ENCODE measurements around the gene SDK2. TPM values are rescaled to one million over a fixed set of nuclear protein-coding genes. Genes with fewer than 3 reads are reported as not detected.
"Not testable (repeated sequence)": the region's sequence is repeated elsewhere in the genome, so short reads cannot be mapped to it uniquely, and the experiment has no call there.

Gene SDK2
- polyA plus RNA-seq, 3 donors from 2014 or later = not detected

DNA sequence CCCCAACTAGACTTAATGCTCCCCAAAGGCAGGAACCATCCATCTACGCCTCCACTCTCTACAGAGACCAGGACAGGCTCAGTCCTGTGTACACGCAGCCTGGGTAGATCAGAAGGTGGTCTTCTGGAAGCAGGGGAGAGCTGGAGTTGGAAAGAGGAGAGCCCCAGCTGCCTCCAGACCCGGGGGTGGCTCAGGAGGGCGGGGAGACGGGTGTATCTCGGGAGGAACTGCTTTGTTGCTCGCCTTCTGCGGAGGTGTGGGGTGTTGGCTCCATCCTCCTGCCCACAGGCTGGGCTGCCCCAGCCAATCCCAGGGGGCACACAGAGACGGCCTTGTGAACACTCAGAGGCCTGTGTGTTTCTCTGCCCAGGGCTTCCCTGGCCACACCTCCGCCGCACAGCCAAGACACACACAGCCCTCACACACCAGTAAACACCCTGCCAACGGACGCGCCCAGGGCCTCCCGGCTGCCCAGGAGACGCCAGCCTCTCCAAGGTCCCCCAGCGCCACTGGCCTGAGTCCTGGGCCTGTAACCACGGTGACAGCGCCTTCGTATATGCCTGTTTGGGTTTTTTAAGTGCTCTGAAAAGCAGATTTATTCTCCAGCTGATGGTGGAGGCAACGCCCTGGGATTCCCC, 189.1 kb downstream of the SDK2 start:
- Mint-ChIP-seq H3K9me3 (no peaks in the 10 kb centered on the region), H3K36me3 (no peaks in the 10 kb centered on the region)
- DNase-seq = no peak

DNA sequence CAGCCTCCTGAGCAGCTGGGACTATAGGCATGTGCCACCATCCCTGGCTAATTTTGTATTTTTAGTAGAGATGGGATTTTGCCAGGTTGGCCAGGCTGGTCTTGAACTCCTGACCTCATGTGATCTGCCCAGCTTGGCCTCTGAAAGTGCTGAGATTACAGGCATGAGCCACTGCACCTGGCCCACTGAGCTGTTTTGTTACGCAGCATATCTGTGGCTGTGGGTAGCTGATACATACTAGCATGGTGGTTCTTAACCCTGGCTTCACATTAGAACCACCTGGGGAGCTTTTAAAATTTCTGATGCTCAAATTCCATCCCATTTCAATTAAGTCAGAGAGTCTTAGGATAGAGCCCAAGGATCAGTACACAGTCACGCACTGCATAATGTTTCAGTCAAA, 190.8 kb downstream of the SDK2 start:
- H3K27ac Mint-ChIP-seq; H3K27me3 Mint-ChIP-seq (ENCODE audit: low read depth in 3 of 3); DNase-seq; H3K4me1 Mint-ChIP-seq; H3K9me3 Mint-ChIP-seq; H3K4me3 Mint-ChIP-seq; H3K36me3 Mint-ChIP-seq: not testable (repeated sequence)

More for the DNA sequence above, 189.1 kb downstream of the SDK2 start:
- no peak overlapping the region for H3K27ac Mint-ChIP-seq
- H3K27me3 Mint-ChIP-seq (ENCODE audit: low read depth in 3 of 3) = peaks cover 0 to 6% (median 1%) of the 10 kb centered on the region in 3 donors
- H3K4me3 Mint-ChIP-seq = no peak overlapping the region
- H3K4me1 Mint-ChIP-seq = no peaks in the 10 kb centered on the region

DNA sequence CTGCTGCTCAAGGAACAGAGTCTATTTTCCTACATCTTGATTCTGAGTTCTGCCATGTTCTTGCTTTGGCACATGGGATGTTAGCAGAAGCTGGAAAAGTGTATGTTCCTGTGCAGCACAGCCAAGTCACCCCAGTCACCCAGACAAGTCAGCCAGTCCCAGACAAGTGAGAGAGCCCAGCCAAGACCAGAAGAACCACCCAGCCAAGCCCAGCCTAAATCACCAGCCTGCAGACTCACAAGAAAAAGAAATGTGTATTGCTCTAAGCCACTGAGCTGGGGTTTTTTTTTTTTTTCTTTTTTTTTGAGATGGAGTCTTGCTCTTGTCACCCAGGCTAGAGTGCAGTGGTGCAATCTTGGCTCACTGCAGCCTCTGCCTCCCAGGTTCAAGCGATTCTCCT, 191.2 kb downstream of the SDK2 start:
- no peaks in the 10 kb centered on the region for H3K4me1 Mint-ChIP-seq
- H3K4me3 Mint-ChIP-seq = no peak overlapping the region
- peaks cover 0 to 6% (median 1%) of the 10 kb centered on the region in 3 donors for H3K27me3 Mint-ChIP-seq (ENCODE audit: low read depth in 3 of 3)
- DNase-seq = no peak
- no peak overlapping the region for H3K27ac Mint-ChIP-seq
- H3K9me3 Mint-ChIP-seq = no peaks in the 10 kb centered on the region
- no peaks in the 10 kb centered on the region for H3K36me3 Mint-ChIP-seq

- Mint-ChIP-seq H3K27me3 (ENCODE audit: low read depth in 3 of 3) (peaks cover 1 to 4% (median 2%) of the 10 kb centered on the region in 3 donors), H3K4me1 (no peaks in the 10 kb centered on the region), H3K4me3 (no peak overlapping the region), H3K9me3 (no peaks in the 10 kb centered on the region), H3K27ac (no peak overlapping the region), H3K36me3 (no peaks in the 10 kb centered on the region)
- DNase-seq = no peak
These were observed 192.2 kb downstream of the SDK2 start for GRCh38 chr17:73452009-73452408.

- Mint-ChIP-seq H3K9me3 (no peaks in the 10 kb centered on the region), H3K36me3 (no peaks in the 10 kb centered on the region), H3K27ac (no peak overlapping the region), H3K27me3 (ENCODE audit: low read depth in 3 of 3) (peaks cover 0 to 4% (median 2%) of the 10 kb centered on the region in 3 donors), H3K4me1 (no peaks in the 10 kb centered on the region), H3K4me3 (no peak overlapping the region)
- no peak for DNase-seq
These were observed 196.9 kb downstream of the SDK2 start for GRCh38 chr17:73447319-73447718.

GRCh38 chr17:73446617-73447016, 197.6 kb downstream of the SDK2 start:
- Mint-ChIP-seq H3K4me1 (no peaks in the 10 kb centered on the region), H3K4me3 (no peak overlapping the region), H3K27ac (no peak overlapping the region), H3K36me3 (no peaks in the 10 kb centered on the region), H3K27me3 (ENCODE audit: low read depth in 3 of 3) (peaks cover 0 to 4% (median 2%) of the 10 kb centered on the region in 3 donors), H3K9me3 (no peaks in the 10 kb centered on the region)
- DNase-seq = no peak

DNA sequence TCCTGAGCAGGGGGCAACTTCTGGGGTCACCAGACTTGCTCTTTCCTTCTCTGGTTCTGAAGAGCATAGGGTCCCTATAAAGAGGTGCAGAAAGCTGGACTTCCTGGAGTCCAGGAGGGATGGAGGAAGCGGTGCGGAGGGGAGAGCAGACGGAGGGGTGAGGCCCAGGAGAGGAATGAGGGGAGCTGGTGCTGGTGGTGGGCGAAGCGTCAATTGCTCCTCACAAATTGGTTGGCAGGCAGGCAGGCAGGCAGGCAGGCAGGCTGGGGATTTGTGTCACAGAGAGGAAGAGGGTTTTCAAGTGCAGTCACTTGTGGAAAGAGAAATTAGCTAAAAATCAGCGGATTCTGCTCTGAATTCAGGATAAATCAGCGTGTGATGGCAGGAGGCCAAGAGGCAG, 198.8 kb downstream of the SDK2 start:
- Mint-ChIP-seq H3K27ac (no peak overlapping the region), H3K36me3 (no peaks in the 10 kb centered on the region), H3K27me3 (ENCODE audit: low read depth in 3 of 3) (peaks cover 0 to 5% (median 2%) of the 10 kb centered on the region in 3 donors), H3K9me3 (no peaks in the 10 kb centered on the region), H3K4me1 (no peaks in the 10 kb centered on the region), H3K4me3 (no peak overlapping the region)
- DNase-seq = no peak

GRCh38 chr17:73444021-73444420, 200.2 kb downstream of the SDK2 start:
- Mint-ChIP-seq H3K4me3 (no peak overlapping the region), H3K27ac (no peak overlapping the region), H3K9me3 (no peaks in the 10 kb centered on the region), H3K4me1 (no peaks in the 10 kb centered on the region), H3K27me3 (ENCODE audit: low read depth in 3 of 3) (peaks cover 0 to 6% (median 3%) of the 10 kb centered on the region in 3 donors), H3K36me3 (no peaks in the 10 kb centered on the region)
- DNase-seq = no peak

DNA sequence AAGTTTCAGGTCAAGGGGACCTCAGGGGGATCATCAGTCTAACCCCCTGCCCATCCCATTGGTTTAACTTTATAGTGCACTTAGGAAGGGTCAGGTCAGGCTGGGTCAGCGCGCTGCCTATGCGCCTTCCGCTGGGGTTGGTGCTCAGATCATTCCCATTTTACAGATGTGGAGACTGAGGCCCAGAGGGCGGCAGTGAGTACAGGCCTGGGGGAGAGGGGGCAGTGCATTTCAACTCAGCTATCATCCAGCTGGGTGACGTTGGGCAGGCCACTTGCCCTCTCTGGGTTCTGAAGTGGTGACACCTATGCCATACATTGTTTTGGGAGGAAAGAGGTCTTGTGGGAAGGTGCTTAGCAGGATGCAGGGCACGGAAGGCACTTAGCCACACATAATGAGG, 204.6 kb downstream of the SDK2 start:
- H3K36me3 Mint-ChIP-seq = no peaks in the 10 kb centered on the region
- no peak for DNase-seq
- H3K27me3 Mint-ChIP-seq (ENCODE audit: low read depth in 3 of 3) = peaks cover 0 to 4% (median 1%) of the 10 kb centered on the region in 3 donors
- no peaks in the 10 kb centered on the region for H3K9me3 Mint-ChIP-seq
- H3K4me3 Mint-ChIP-seq = no peak overlapping the region
- H3K4me1 Mint-ChIP-seq = no peaks in the 10 kb centered on the region
- H3K27ac Mint-ChIP-seq = no peak overlapping the region

- no peak for DNase-seq
- H3K4me3 Mint-ChIP-seq = no peak overlapping the region
- no peaks in the 10 kb centered on the region for H3K36me3 Mint-ChIP-seq
- H3K4me1 Mint-ChIP-seq = no peaks in the 10 kb centered on the region
- no peak overlapping the region for H3K27ac Mint-ChIP-seq
- peaks cover 0 to 4% (median 1%) of the 10 kb centered on the region in 3 donors for H3K27me3 Mint-ChIP-seq (ENCODE audit: low read depth in 3 of 3)
- H3K9me3 Mint-ChIP-seq = no peaks in the 10 kb centered on the region
These were observed 206.4 kb downstream of the SDK2 start for GRCh38 chr17:73437826-73438225.

DNA sequence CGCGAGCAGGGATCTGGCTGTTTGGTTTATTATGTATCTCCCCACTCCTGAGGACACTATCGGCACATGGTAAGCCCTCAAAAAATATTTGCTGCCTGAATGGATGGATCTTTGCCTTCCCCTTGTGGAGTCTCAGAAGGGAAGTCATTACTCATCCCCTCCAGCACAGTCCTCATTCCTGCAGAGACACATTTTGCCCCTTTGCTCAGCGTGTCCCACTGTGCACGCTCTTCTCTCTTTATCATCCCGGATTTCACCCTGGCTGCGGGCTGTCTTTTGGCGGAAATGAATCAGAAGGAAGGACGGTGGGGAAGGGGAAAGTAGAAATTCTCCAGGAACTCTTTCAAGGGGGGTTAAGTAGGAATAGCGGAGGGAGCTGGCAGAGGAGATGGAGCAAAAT, 207.3 kb downstream of the SDK2 start:
- peaks cover 0 to 2% (median 1%) of the 10 kb centered on the region in 3 donors for H3K27me3 Mint-ChIP-seq (ENCODE audit: low read depth in 3 of 3)

GRCh38 chr17:73435412-73435811, 208.8 kb downstream of the SDK2 start:
- no peaks in the 10 kb centered on the region for H3K36me3 Mint-ChIP-seq

More for the DNA sequence above, 207.3 kb downstream of the SDK2 start:
- H3K9me3 Mint-ChIP-seq = no peaks in the 10 kb centered on the region
- H3K27ac Mint-ChIP-seq = no peak overlapping the region
- no peak for DNase-seq
- H3K4me3 Mint-ChIP-seq = no peak overlapping the region
- H3K4me1 Mint-ChIP-seq = no peaks in the 10 kb centered on the region
- H3K36me3 Mint-ChIP-seq = no peaks in the 10 kb centered on the region

GRCh38 chr17:73434154-73434553, 210.1 kb downstream of the SDK2 start:
- no peak overlapping the region for H3K27ac Mint-ChIP-seq
- no peaks in the 10 kb centered on the region for H3K9me3 Mint-ChIP-seq
- DNase-seq = no peak
- H3K4me1 Mint-ChIP-seq = peaks cover 0 to 2% of the 10 kb centered on the region in 2 donors
- H3K27me3 Mint-ChIP-seq (ENCODE audit: low read depth in 3 of 3) = peaks cover 3 to 4% (median 3%) of the 10 kb centered on the region in 3 donors
- H3K4me3 Mint-ChIP-seq = no peak overlapping the region
- H3K36me3 Mint-ChIP-seq = no peaks in the 10 kb centered on the region

More at GRCh38 chr17:73435412-73435811, 208.8 kb downstream of the SDK2 start:
- Mint-ChIP-seq H3K9me3 (no peaks in the 10 kb centered on the region), H3K4me1 (no peaks in the 10 kb centered on the region), H3K27ac (no peak overlapping the region), H3K27me3 (ENCODE audit: low read depth in 3 of 3) (peaks cover 1 to 2% (median 2%) of the 10 kb centered on the region in 3 donors), H3K4me3 (no peak overlapping the region)
- no peak for DNase-seq

GRCh38 chr17:73433501-73433900, 210.7 kb downstream of the SDK2 start:
- H3K4me1 Mint-ChIP-seq = peaks cover 0 to 2% of the 10 kb centered on the region in 2 donors
- no peak overlapping the region for H3K27ac Mint-ChIP-seq
- DNase-seq = no peak
- H3K4me3 Mint-ChIP-seq = no peak overlapping the region
- H3K9me3 Mint-ChIP-seq = no peaks in the 10 kb centered on the region
- H3K27me3 Mint-ChIP-seq (ENCODE audit: low read depth in 3 of 3) = peaks cover 2 to 4% (median 3%) of the 10 kb centered on the region in 3 donors
- no peaks in the 10 kb centered on the region for H3K36me3 Mint-ChIP-seq

DNA sequence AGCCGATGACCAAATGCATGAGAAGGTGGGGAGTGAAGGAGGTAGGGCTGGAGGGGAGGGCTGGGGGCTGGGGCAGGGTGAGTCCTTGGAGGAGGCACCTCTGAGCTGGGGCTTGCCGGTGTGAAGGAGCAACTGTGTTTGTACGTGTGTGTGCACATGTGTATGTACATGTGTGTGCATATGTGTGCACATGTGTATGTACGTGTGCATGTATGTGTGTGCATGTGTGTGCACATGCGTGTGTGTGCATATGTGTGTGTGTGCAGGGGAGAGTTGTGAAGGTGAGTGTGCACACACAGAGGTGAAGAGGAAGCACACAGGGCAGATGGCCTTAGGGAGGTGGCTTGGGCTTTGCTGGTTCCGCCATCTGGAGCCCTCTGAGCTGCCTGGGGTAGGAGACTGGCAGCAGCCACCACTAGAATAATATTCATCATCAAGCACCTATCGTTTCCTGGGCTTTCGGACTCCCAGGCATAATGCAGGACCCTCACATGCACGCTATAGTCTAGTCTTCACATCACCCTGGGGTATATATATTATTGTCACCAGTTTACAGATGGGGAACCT, 211.5 kb downstream of the SDK2 start:
- DNase-seq = no peak
- H3K4me3 Mint-ChIP-seq = no peak overlapping the region
- H3K36me3 Mint-ChIP-seq = no peaks in the 10 kb centered on the region
- H3K4me1 Mint-ChIP-seq = peaks cover 0 to 2% of the 10 kb centered on the region in 2 donors
- peaks cover 2 to 4% (median 3%) of the 10 kb centered on the region in 3 donors for H3K27me3 Mint-ChIP-seq (ENCODE audit: low read depth in 3 of 3)
- no peak overlapping the region for H3K27ac Mint-ChIP-seq
- H3K9me3 Mint-ChIP-seq = no peaks in the 10 kb centered on the region

Measured in immature natural killer cell (primary cell).